C4-2B (cell line): ENCODE data around the gene UNC80.
A peak's percentile ranks its signal among the peaks of the same experiment; 100 is the strongest.

Experiments
- H3K27ac ChIP-seq: fragments of 450-650 bp; 2 replicates; pipeline ENCODE4 v1.5.1; 2017
- CTCF ChIP-seq: fragments of 450-650 bp; conservative IDR thresholded peaks from 2 replicates; pipeline ENCODE4 v1.5.1; 2017; ENCODE audit warnings: mild to moderate bottlenecking
- ZFX ChIP-seq: fragments of 450-650 bp; IDR thresholded peaks from 2 replicates; pipeline ENCODE4 v1.6.1; 2017

Gene UNC80

GRCh38 chr2:209762563-209762962, 9.1 kb upstream of the UNC80 start:
- H3K27ac ChIP-seq = no peak overlapping the region
- TF ChIP-seq ZFX (no peak), CTCF (no peak)

GRCh38 chr2:209763106-209763505, 8.5 kb upstream of the UNC80 start:
- no peak overlapping the region for H3K27ac ChIP-seq
- TF ChIP-seq ZFX (no peak), CTCF (no peak)

GRCh38 chr2:209766613-209767012, 5.0 kb upstream of the UNC80 start:
- H3K27ac ChIP-seq = no peak overlapping the region
- TF ChIP-seq CTCF (no peak), ZFX (no peak)

GRCh38 chr2:209767316-209767715, 4.3 kb upstream of the UNC80 start:
- H3K27ac ChIP-seq = no peak overlapping the region

GRCh38 chr2:209768557-209768956, 3.1 kb upstream of the UNC80 start:
- no peak overlapping the region for H3K27ac ChIP-seq
- no peak for TF ChIP-seq CTCF
- TF ChIP-seq ZFX = no peak

More at GRCh38 chr2:209767316-209767715, 4.3 kb upstream of the UNC80 start:
- TF ChIP-seq CTCF (no peak), ZFX (no peak)

GRCh38 chr2:209772290-209772685, 656 bp downstream of the UNC80 start:
- H3K27ac ChIP-seq = peak overlapping the region; percentile 44; the same call in 1 of the 2 replicates
- TF ChIP-seq CTCF (no peak), ZFX (no peak)

- H3K27ac ChIP-seq = no peak overlapping the region
- TF ChIP-seq ZFX (no peak), CTCF (no peak)
These were observed 1.7 kb downstream of the UNC80 start for GRCh38 chr2:209773377-209773776.
